ENCODE results near the gene OTUB2. TPM values are rescaled to one million over a fixed set of nuclear protein-coding genes. Genes with fewer than 3 reads are reported as not detected.
A peak's percentile ranks its signal among the peaks of the same experiment; 100 is the strongest.

Gene OTUB2
- total RNA-seq, 3 donors from 2014 or later = 1.3 to 3.5 (median 1.4) TPM

GRCh38 chr14:94040247-94040646 lies 14.1 kb downstream of the OTUB2 start:
- Histone ChIP-seq H3K4me1 (ENCODE audit: low read depth) (no peaks in the 10 kb centered on the region), H3K9me3 (no peaks in the 10 kb centered on the region), H3K36me3 (ENCODE audit: low read depth) (no peaks in the 10 kb centered on the region), H3K4me3 (no peak overlapping the region)
- DNase-seq (peak in 1 of 3 donors; percentile 0), ATAC-seq (no peak)
- intact Hi-C loops (cut with DNase I, micrococcal nuclease) = no loop called here
- no peak for TF ChIP-seq CTCF (IDR thresholded peaks at IDR 0.05)

- ATAC-seq = no peak
- no peak for TF ChIP-seq CTCF (IDR thresholded peaks at IDR 0.05)
- Histone ChIP-seq H3K4me1 (ENCODE audit: low read depth) (no peaks in the 10 kb centered on the region), H3K36me3 (ENCODE audit: low read depth) (no peaks in the 10 kb centered on the region), H3K9me3 (no peaks in the 10 kb centered on the region), H3K4me3 (no peak overlapping the region)
- peak in 1 of 3 donors; percentile 8 for DNase-seq
- intact Hi-C loops (cut with DNase I, micrococcal nuclease) = no loop called here
Observed at GRCh38 chr14:94040796-94041195, 14.7 kb downstream of the OTUB2 start.

- DNase-seq = peak in 1 of 3 donors; percentile 20
- ATAC-seq = peak; percentile 11
- H3K9me3 ChIP-seq = no peaks in the 10 kb centered on the region
- H3K36me3 ChIP-seq (ENCODE audit: low read depth) = no peaks in the 10 kb centered on the region
- TF ChIP-seq CTCF (IDR thresholded peaks at IDR 0.05) = no peak
- H3K4me1 ChIP-seq (ENCODE audit: low read depth) = no peaks in the 10 kb centered on the region
- intact Hi-C loops (cut with DNase I, micrococcal nuclease) = no loop called here
- no peak overlapping the region for H3K4me3 ChIP-seq
Observed at GRCh38 chr14:94041551-94042346, 15.6 kb downstream of the OTUB2 start.

- Histone ChIP-seq H3K9me3 (no peaks in the 10 kb centered on the region), H3K36me3 (ENCODE audit: low read depth) (no peaks in the 10 kb centered on the region), H3K4me3 (no peak overlapping the region), H3K4me1 (ENCODE audit: low read depth) (no peaks in the 10 kb centered on the region)
- DNase-seq (peak in 1 of 3 donors; percentile 19), ATAC-seq (peak; percentile 5)
- TF ChIP-seq CTCF (IDR thresholded peaks at IDR 0.05) = no peak
- intact Hi-C loops (cut with DNase I, micrococcal nuclease) = no loop called here
Observed at GRCh38 chr14:94042433-94043091, 16.4 kb downstream of the OTUB2 start.

GRCh38 chr14:94043111-94043755 lies 17.1 kb downstream of the OTUB2 start:
- intact Hi-C loops (cut with DNase I, micrococcal nuclease) = no loop called here
- H3K36me3 ChIP-seq (ENCODE audit: low read depth) = no peaks in the 10 kb centered on the region
- DNase-seq = peak in 1 of 3 donors; percentile 22
- TF ChIP-seq CTCF (IDR thresholded peaks at IDR 0.05) = no peak
- ATAC-seq = peak; percentile 23
- H3K9me3 ChIP-seq = no peaks in the 10 kb centered on the region
- H3K4me3 ChIP-seq = no peak overlapping the region
- H3K4me1 ChIP-seq (ENCODE audit: low read depth) = no peaks in the 10 kb centered on the region
